HG03378 (cell line): Measurements from ENCODE around the gene TGFBR2.

Experiments
- ATAC-seq: cut with Tn5 transposase; IDR thresholded peaks from one replicate; pipeline ENCODE4 v1.9.1; 2021; ENCODE audit warnings: mild to moderate bottlenecking, moderate library complexity; ENCODE audit not compliant: unreplicated experiment

TGFBR2 gene

DNA sequence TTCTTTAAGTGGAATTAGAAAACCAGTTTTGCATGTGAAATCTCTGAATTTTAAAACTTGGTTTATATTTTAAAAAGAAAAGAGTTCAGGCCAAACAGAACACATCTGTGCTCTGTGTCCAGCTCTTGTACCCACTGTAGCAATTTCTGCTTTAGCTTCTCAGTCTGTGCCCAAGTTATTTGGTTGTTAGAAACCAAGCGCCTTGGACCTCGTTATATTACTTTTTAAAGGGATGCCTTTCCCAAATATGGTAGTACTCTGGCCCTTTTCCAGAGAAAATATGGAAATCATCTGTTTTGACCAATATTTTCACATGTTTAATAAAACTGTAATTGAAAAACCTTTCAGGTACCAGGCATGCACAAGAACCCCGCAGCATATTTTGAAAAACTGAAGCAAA lies 27.3 kb downstream of the TGFBR2 start:
- ATAC-seq, result no peak

DNA sequence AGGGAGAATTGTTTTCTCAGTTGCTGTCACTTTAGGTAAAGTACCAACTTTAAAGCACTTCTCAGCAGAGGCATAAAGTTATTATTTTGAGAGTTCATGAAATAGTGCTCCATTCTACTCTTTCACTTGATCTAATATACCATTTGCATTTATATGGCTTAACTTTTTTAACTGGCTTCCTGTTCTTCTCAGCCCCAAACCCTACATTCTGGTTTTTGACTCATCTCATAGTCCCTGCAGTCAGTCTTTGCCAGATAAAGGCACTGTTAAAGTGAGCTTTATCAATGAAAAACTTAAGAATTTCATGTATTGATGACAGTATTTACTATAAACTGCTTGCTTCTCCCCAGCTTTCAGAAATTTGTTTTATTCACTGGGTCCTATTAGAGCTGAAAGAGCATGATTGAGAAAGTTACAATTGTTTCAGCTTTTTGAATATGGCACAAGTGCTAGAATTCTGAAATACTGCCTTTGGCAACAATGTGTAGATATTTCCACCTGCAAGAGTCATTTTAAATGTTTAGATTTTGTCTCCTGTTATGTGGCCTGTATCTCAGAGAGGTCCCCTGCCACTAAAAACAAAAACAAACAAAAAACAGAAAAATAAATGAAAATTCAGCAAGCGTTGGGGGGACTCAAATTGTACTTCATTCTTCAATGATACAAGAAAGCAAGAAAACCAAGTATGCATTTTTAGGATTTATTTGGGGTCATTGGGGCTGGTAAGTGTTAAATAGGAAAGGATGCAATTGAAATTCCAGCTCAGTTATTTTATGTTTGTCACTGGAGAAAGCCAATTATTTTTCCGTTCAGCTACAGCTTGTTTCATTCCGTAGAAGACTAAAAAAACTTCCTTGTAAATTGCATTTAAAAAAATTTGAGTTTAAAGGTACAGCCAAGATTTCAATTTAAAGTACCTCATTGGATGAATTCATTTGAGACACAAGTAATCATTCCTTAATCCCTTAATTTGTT lies 28.6 kb downstream of the TGFBR2 start:
- no peak for ATAC-seq

DNA sequence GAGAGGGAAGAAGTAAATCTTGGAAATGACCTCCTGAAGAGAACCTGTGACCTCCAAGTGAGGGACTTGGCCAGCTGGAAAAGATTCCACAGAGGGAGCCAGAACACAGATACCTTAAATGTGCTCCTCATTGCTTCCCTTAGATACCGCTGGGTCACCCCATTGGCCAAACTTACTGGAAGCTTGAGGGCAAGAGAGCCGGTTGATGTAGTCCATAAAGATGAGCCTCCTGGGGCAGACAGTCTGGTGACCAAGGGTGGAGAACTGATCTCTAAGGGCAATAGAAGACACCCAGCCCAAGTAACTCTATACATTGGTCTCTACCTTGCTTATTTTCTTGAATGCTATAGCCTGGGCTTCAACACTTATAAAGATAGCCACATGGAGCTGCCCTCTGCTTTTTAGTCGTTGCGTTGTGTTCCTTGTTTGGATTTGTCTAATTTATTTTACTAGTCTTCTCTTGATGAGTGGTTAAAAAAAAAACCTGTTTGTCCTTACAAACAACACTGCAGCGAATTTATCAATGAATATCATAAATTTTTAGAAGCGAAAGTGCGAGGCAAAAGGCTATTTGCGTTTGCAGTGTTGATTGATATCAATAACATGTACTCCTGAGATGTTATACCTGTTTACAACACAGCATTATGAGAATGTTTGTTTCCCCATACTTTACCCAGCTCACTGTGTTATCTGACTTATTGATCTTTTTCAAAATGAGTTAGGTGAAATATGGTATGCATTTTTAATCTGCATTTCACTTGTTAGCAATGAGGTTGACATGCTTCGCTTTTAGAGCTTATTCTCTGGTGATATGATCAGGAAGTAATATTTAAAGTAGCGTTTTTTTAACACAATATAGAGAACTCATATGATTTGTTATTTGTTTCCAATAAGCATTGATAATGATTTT lies 31.2 kb downstream of the TGFBR2 start:
- ATAC-seq, result no peak

DNA sequence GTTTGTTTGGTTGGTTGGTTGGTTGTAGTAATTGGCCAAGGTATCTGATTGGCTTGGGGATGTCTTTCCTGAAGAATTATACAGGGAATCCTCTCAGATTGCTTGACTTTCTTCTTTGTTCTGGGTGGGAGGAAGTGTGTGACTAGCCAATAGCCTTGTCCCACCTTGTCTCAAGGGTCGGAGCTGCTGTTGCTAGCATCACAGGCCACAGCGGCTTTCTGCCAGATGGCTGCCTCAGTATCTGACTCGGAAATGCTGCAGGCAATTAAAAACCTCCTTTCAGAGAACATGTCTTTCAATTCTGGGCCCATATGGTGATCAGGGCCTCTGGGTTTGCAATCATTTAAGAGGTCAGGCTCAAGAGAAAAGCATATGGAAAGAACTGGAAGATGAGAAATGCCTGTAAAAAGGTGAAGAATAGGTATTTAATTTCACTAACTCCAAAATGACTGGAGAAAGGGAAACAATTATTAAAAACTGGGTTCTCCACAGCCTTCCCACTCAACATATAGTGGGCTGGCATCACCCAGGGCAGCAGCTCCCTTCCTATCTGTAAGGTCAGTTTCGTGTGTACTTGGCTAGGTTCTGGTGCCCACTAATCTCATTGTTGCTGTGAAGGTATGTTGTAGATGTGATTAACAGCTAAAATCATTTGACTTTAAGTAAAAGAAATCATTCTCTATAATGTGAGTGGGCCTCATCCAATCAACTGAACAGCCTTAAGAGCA lies 32.4 kb downstream of the TGFBR2 start:
- no peak for ATAC-seq

DNA sequence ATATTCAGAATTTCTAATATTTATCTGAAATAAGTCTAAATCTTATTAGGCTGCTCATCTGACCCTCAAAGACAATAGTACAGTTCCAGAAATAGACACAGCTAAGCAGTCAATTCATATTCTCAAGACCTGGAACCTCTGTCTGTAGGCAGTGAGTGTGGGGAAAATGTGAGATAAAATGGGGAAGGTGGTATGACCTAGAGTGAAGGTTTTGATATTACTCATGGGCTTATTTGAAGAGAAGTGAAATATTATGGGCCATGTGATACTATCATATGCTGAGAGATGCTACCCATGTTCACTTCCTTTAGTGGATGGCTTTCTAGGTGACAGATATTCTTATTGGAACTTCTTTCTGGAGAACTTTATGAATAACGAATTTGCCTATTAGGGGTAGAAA lies 33.5 kb downstream of the TGFBR2 start:
- ATAC-seq, result peak; percentile 90

DNA sequence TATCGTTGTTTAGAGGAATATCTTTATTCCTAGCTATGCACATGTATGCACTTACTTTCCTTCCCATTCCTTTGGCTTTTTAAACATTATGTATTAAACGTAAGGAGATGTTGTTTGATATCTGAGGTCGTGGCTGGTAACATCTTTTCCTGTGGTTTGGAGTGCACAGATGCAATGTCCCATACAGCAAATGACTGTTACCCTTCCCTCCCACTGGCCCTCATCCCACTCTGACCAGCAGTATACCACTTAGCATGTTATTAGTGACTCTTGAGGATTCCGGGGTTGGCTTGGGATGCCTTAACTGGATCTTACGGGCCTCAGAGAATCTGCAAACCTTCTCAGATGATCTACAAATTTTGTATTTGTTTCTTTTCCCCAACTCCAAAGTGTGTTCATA lies 34.5 kb downstream of the TGFBR2 start:
- no peak for ATAC-seq

DNA sequence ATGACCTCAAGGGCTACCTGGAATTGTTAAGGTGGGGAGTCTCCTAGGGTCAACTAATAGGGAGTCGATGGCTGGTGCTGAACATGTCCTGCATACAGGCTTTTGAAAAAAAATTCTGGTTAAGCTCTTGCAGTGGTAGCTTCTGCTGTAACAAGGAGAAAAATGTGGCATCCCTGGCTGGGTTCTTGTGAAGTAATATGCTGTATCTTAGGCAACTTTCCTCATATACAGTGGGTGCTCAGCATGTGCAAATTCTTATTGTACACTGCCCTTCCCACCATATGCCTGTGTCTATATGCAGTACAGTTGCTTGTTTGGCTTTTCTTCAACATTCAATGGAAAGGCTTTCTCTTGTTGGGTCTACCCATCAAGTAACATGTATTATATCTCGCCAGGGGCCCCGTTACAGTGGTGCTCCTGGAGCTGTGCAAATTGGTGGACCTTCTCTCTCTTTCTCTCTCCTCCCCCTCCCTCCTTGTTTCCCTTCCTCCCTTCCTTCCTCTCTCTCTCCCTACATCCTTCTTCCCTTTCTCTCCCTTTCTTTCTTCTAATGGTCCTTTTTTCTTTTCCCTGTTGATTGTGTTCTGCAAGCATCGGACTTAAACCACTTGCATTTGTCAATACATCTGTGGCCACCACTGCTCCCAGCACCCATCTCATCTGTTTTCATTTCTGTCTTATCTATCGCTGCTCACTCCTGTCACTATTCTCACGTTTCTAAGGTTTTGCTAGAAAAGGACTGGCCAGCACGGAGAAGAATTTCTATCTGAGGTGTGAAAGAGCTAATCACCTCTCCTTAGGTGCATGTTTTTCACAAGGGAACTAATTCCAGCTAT lies 35.2 kb downstream of the TGFBR2 start:
- no peak for ATAC-seq

DNA sequence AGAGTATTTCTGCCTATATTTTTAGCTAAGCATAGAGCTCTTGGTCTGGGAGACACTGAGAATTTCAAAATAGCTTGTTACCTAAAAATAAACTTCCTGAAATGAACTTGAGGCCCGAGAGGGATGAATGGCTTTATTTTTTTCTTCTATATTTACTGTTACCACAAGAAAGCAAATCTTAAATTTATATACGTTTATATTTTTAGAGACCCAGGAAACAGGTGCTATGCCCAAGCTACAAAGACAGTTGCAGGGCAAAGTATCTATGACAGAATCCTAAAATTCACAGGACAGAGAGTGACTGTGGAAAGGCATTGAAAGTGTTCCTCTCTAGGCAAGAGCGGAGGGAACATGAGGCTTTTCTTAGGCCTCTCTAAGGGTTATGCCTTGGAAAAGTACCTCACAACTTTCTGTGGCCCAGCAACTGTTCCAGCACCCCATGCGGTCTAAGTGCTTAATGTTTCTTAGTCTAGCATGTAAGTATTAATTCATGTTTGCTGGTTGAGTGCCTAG lies 36.5 kb downstream of the TGFBR2 start:
- no peak for ATAC-seq

DNA sequence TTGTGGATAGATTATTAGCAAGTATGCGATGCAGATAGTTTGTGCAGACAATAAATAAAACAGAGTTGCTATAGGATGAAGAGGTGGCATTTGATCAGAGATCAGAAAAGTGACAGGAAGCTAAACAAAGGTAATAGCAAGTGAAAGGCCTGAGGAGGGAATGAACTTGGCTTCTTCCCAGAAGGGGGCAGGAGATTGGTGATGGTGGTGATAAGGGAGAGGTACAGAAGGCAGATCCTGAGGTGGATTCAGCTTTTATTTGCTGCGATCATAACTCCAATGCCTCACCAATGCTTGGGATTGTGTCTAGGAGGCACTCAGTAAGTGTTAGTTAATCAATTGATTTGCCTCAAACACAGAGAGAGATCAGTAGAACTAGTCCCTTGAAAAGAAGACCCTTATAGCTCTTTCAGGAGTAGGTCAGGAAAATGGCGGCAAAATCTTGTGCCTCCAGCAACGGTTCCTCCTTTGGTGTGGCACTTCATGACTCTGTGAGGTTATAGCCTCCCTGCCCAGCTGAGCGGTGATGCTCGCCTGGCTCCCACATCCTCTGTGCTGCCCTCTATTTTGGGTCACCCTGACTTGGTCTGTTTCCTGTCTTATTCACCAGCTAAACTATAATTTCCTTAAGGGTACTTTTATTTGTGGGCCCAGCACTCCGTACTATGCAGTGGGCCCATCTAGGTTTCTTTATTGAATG lies 37.5 kb downstream of the TGFBR2 start:
- no peak for ATAC-seq

DNA sequence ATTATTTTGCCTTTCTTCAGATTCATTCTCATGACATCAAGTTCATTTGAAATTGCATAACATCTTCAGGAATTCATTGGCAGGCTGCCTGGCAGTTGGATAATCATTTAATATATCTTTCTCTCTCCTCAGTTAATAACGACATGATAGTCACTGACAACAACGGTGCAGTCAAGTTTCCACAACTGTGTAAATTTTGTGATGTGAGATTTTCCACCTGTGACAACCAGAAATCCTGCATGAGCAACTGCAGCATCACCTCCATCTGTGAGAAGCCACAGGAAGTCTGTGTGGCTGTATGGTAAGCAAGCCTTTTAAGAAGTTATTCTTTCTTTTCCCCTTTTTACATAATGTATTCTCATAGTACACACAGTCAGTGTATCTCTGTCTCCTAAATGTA lies 38.2 kb downstream of the TGFBR2 start:
- ATAC-seq, result peak; percentile 67

DNA sequence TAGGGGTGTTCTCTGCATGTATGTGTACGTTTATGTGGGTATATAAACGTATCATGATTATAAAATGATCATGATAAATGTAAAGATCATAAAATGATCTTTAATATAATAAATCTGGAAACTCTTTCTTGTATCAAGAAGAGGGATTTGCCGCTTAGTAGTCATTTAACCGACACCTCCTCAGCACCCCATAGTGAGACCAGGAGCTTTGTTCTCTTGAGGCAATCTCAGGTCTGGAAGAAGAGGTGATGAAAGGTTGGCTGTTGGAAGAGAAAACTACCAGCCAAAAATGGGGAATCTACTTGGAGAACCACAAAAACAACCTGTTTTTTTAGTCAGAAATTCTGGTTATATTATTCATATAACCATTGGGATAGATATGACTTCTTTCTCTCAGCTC lies 38.7 kb downstream of the TGFBR2 start:
- no peak for ATAC-seq

DNA sequence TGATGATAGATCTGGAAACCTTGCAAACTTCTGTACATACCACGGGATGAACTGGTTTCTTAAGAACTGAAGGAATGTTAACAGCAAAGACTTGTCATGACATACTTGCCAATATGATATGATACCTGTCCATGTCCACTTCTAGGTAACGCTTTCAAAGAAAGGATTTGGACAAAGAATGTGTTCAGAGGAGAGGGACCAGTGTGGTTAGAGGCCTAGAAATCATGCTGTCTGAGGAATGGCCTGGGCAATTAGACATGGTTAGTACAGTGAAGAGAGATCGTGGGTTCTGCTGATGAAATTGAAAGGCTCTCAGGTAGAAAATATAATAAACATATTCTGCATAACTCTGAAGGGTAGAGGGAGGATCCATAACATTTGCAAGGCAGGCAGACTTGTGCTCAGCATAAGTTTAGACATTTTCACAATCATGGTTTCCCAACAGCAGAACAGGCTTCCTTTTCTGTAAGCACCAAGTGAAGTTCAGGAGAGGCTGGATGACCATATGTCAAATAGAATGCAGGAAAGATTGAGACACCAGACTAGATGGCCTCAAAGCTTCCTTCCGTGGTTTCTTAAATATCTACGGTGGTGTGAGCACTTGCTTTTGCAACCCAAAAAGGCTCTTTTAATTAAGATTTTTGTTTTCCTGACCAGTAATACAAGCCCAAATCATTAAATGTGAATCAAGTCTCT lies 39.9 kb downstream of the TGFBR2 start:
- no peak for ATAC-seq

DNA sequence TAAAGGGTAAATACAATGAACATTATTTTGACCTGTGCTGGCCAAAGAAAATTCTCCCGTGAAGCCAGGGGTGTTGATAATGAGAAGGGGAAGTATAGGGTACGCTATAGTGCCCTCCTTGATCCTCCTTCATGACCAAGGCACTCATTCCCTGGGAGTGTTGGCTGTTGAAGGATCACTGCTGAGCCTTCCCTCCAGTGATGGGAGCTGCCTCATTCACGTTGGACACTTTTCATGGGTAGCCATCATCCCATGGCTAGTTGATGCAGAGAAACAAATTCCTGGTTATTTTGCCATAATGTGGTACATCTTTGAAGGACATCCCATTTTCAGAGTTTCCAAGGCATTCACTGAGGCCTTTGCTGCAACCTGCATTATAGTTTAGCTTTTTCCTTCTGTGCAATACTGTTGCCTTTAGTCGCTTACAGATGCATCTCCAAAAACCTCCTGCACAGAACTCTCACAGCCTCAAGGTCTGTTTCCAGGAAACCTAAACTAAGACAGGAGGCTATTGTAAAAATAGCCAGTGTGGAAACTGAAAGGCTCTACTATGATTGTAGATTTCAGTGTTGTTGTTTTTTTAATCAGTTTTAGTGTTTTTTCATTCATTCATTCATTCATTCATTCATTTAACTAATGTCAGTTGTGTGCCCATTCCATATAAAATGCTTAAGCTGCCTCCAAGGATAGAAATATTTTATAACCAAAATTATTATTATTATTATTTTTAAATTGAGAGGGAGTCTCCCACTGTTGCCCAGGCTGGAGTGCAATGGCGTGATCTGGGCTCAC lies 40.8 kb downstream of the TGFBR2 start:
- ATAC-seq, result no peak

DNA sequence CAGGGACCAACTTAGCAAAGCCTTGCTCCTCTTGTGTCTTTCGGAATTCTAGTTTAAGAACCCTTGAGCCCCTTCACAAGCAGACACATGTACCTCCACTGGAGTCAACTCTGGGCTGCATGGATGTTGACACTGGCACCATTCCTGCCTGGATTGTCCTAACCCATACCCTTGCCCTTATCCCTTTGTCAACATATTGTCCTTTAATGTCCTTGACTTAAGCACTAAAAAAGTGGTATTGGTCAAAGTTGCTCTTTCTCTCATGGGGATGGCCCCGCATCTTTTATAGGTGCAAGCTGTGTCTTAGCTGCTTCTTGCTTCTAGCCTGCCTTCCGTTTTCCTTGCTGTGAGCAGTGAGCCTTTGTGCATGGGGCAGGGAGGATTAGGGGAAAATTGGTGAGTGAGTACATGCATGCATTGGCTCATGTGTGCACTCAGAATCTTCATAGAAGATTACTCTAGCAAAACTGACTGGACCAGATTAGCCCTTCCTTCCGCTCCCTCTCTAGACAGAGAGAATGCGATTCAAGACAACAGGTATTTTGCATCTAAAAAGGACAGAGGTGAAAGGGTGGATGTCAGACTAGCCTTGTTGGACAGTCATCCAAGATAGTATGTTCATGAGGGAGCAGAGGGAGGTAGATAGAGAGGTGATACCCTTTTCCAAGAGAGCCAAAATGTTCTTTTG lies 42.4 kb downstream of the TGFBR2 start:
- ATAC-seq, result no peak

DNA sequence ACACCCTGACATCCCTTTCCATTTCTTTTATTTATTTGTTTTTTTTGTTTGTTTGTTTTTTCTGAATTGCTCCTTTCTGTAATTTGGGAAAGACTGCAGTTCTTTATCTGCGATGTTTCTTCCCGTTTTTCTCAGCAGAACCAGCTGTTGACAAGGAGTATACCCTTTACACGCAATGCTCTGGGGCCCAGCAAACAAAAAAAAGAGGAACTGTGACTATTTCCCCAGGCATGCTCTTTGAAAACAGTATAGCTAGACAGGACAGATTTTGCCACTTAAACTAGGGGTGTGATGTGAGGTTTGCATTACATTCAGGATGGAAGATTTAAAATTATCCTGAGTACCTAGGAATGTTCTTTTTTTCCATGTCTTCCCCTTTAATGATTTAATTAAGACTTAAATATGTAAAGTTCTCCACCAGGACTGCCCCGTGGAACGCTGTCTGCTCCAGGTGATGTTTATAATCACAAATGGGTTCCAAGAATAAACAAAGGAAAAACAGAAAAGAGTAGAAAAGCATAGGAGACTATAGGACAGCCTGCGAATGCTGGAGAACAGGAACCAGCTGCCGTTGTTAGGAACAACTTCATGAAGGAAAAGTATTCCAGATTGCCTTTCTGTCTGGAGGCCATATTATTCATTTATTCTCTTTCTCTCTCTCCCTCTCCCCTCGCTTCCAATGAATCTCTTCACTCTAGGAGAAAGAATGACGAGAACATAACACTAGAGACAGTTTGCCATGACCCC lies 43.3 kb downstream of the TGFBR2 start:
- ATAC-seq, result peak; percentile 64

DNA sequence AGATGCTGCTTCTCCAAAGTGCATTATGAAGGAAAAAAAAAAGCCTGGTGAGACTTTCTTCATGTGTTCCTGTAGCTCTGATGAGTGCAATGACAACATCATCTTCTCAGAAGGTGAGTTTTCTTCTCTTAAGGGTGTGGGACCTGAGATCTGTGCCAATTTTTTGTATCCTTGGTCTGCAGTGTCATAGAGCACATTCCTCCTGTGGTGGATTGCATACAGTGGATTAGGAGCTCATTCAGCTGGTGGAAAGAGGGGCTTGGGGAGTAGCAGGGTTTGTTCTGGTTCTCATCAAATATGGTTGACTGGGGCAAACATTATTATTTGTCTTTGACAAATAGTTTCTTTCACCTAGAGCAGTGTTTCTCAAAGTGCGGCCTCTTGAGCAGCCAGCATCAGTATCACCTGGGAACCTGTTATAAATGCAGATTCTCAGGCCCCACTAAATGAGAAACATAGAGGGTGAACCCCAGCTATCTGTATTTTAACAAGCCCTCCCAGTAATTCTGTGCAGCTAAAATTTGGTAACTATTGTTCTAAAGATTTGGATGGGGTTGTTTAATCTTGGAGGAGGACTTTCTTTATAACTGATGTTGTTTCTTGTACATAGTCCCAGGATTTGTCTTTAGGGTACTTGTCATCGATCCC lies 44.1 kb downstream of the TGFBR2 start:
- no peak for ATAC-seq
